ENCODE measurements around the gene SMKR1. TPM values are rescaled to one million over a fixed set of nuclear protein-coding genes. Genes with fewer than 3 reads are reported as not detected.
A peak's percentile ranks its signal among the peaks of the same experiment; 100 is the strongest.

SMKR1 gene
- 0.25 and 0.42 TPM in 2 replicates for polyA plus RNA-seq (2013)

- H3K9me3 ChIP-seq (ENCODE audit: insufficient read depth, low read depth, low read length): peaks cover 2% of the 10 kb centered on the region
- no peak within 1 kb of the TSS for H3K14ac ChIP-seq (ENCODE audit: low read length)
- no peak within 1 kb of the TSS for H2BK120ac ChIP-seq (ENCODE audit: insufficient read depth, low read length, poor library complexity)
- peak within 1 kb of the TSS; percentile 100 for H3K4me2 ChIP-seq (ENCODE audit: low read length)
- H2BK5ac ChIP-seq (ENCODE audit: low read depth, low read length, poor library complexity): no peak within 1 kb of the TSS
- no peak within 1 kb of the TSS for H4K8ac ChIP-seq (ENCODE audit: low read depth, low read length)
- H3K27me3 ChIP-seq (ENCODE audit: insufficient read depth, low read length): peaks cover 10% of the 10 kb centered on the region
- H3K79me2 ChIP-seq (ENCODE audit: control insufficient read depth, insufficient read depth, low read length, poor library complexity): no peaks in the 10 kb centered on the region
- H2AK5ac ChIP-seq (ENCODE audit: low read length): no peak within 1 kb of the TSS
- no peak within 1 kb of the TSS for H3K27ac ChIP-seq (ENCODE audit: low read depth, low read length)
- H3K9ac ChIP-seq (ENCODE audit: low read length): no peak within 1 kb of the TSS
- no peak within 1 kb of the TSS for H3K18ac ChIP-seq (ENCODE audit: low read length)
- H3K79me1 ChIP-seq (ENCODE audit: low read length): peaks cover 3% of the 10 kb centered on the region
- WGBS (ENCODE audit: extremely low coverage, insufficient coverage, insufficient read length): no CpG with 5 or more reads among the region's 89 CpGs
- no peak within 1 kb of the TSS for H4K91ac ChIP-seq (ENCODE audit: low read depth, low read length)
- H3K4ac ChIP-seq (ENCODE audit: low read depth, low read length): no peak within 1 kb of the TSS
- H3K4me3 ChIP-seq (ENCODE audit: low read depth, low read length): peak within 1 kb of the TSS; percentile 81
- H2AFZ ChIP-seq (ENCODE audit: insufficient read depth, low read length, poor library complexity): peak within 1 kb of the TSS; percentile 9
- DNase-seq: peak; percentile 33 to 71
- H3K4me1 ChIP-seq (ENCODE audit: control insufficient read depth in 1 of 2, insufficient read depth in 2 of 2, low read length in 2 of 2): peaks cover 11 to 14% of the 10 kb centered on the region in 2 experiments
- H4K12ac ChIP-seq (ENCODE audit: low read depth, low read length): no peak within 1 kb of the TSS
- H3K23ac ChIP-seq (ENCODE audit: low read length): no peak within 1 kb of the TSS
- no peak within 1 kb of the TSS for H2BK12ac ChIP-seq (ENCODE audit: low read length)
- no peaks in the 10 kb centered on the region for H3K36me3 ChIP-seq (ENCODE audit: control insufficient read depth in 1 of 2, insufficient read depth in 2 of 2, low read length in 2 of 2)
These were observed at the start of gene SMKR1 for GRCh38 chr7:129501760-129502707. Gene SMKR1, plus strand, starts transcription at chr7:129502531. Its CDS starts 294 bp downstream, at chr7:129502825.

- Histone ChIP-seq H3K4me3 (ENCODE audit: low read depth, low read length) (no peak overlapping the region), H2BK5ac (ENCODE audit: low read depth, low read length, poor library complexity) (no peak overlapping the region), H4K8ac (ENCODE audit: low read depth, low read length) (no peak overlapping the region), H3K18ac (ENCODE audit: low read length) (no peak overlapping the region), H4K91ac (ENCODE audit: low read depth, low read length) (no peak overlapping the region), H3K36me3 (ENCODE audit: control insufficient read depth in 1 of 2, insufficient read depth in 2 of 2, low read length in 2 of 2) (peaks cover 0 to 3% of the 10 kb centered on the region in 2 experiments), H2BK120ac (ENCODE audit: insufficient read depth, low read length, poor library complexity) (no peak overlapping the region), H3K4me2 (ENCODE audit: low read length) (no peak overlapping the region), H3K79me2 (ENCODE audit: control insufficient read depth, insufficient read depth, low read length, poor library complexity) (no peaks in the 10 kb centered on the region), H3K14ac (ENCODE audit: low read length) (no peak overlapping the region), H3K27ac (ENCODE audit: low read depth, low read length) (no peak overlapping the region), H3K4me1 (ENCODE audit: control insufficient read depth in 1 of 2, insufficient read depth in 2 of 2, low read length in 2 of 2) (peaks cover 5 to 11% of the 10 kb centered on the region in 2 experiments), H2AK5ac (ENCODE audit: low read length) (no peak overlapping the region), H2BK12ac (ENCODE audit: low read length) (no peak overlapping the region), H4K12ac (ENCODE audit: low read depth, low read length) (no peak overlapping the region), H3K23ac (ENCODE audit: low read length) (no peak overlapping the region), H3K4ac (ENCODE audit: low read depth, low read length) (no peak overlapping the region), H3K27me3 (ENCODE audit: insufficient read depth, low read length) (no peaks in the 10 kb centered on the region), H3K9ac (ENCODE audit: low read length) (no peak overlapping the region), H2AFZ (ENCODE audit: insufficient read depth, low read length, poor library complexity) (no peak overlapping the region), H3K79me1 (ENCODE audit: low read length) (no peaks in the 10 kb centered on the region), H3K9me3 (ENCODE audit: insufficient read depth, low read depth, low read length) (no peaks in the 10 kb centered on the region)
- peak in 1 of 2 donors; percentile 12 for DNase-seq
- WGBS (ENCODE audit: extremely low coverage, insufficient coverage, insufficient read length): no CpG with 5 or more reads among the region's 2 CpGs
These were observed 49.6 kb upstream of the SMKR1 start for GRCh38 chr7:129452589-129453231.

- H4K8ac ChIP-seq (ENCODE audit: low read depth, low read length): no peak overlapping the region
- peak in 1 of 2 donors; percentile 99 for DNase-seq
- H3K4me1 ChIP-seq (ENCODE audit: control insufficient read depth in 1 of 2, insufficient read depth in 2 of 2, low read length in 2 of 2): peaks cover 5 to 11% of the 10 kb centered on the region in 2 experiments
- H2BK5ac ChIP-seq (ENCODE audit: low read depth, low read length, poor library complexity): no peak overlapping the region
- H3K27me3 ChIP-seq (ENCODE audit: insufficient read depth, low read length): no peaks in the 10 kb centered on the region
- no peak overlapping the region for H3K23ac ChIP-seq (ENCODE audit: low read length)
- H2BK12ac ChIP-seq (ENCODE audit: low read length): no peak overlapping the region
- H2BK120ac ChIP-seq (ENCODE audit: insufficient read depth, low read length, poor library complexity): no peak overlapping the region
- H3K14ac ChIP-seq (ENCODE audit: low read length): peak overlapping the region; percentile 7
- H2AK5ac ChIP-seq (ENCODE audit: low read length): no peak overlapping the region
- H3K4ac ChIP-seq (ENCODE audit: low read depth, low read length): peak overlapping the region; percentile 37
- H3K18ac ChIP-seq (ENCODE audit: low read length): no peak overlapping the region
- no peak overlapping the region for H3K27ac ChIP-seq (ENCODE audit: low read depth, low read length)
- H3K9ac ChIP-seq (ENCODE audit: low read length): no peak overlapping the region
- H3K36me3 ChIP-seq (ENCODE audit: control insufficient read depth in 1 of 2, insufficient read depth in 2 of 2, low read length in 2 of 2): peaks cover 0 to 3% of the 10 kb centered on the region in 2 experiments
- no peak overlapping the region for H3K4me3 ChIP-seq (ENCODE audit: low read depth, low read length)
- WGBS (ENCODE audit: extremely low coverage, insufficient coverage, insufficient read length): no CpG with 5 or more reads among the region's 1 CpG
- no peaks in the 10 kb centered on the region for H3K79me2 ChIP-seq (ENCODE audit: control insufficient read depth, insufficient read depth, low read length, poor library complexity)
- no peak overlapping the region for H4K91ac ChIP-seq (ENCODE audit: low read depth, low read length)
- no peak overlapping the region for H3K4me2 ChIP-seq (ENCODE audit: low read length)
- H4K12ac ChIP-seq (ENCODE audit: low read depth, low read length): no peak overlapping the region
- H2AFZ ChIP-seq (ENCODE audit: insufficient read depth, low read length, poor library complexity): no peak overlapping the region
- H3K79me1 ChIP-seq (ENCODE audit: low read length): no peaks in the 10 kb centered on the region
- H3K9me3 ChIP-seq (ENCODE audit: insufficient read depth, low read depth, low read length): no peaks in the 10 kb centered on the region
These were observed 48.7 kb upstream of the SMKR1 start for GRCh38 chr7:129453510-129454248.

GRCh38 chr7:129454249-129454551 is 48.1 kb upstream of the SMKR1 start:
- H3K9ac ChIP-seq (ENCODE audit: low read length): no peak overlapping the region

More at GRCh38 chr7:129454249-129454551, 48.1 kb upstream of the SMKR1 start:
- no peak overlapping the region for H3K4ac ChIP-seq (ENCODE audit: low read depth, low read length)
- no peaks in the 10 kb centered on the region for H3K79me1 ChIP-seq (ENCODE audit: low read length)
- H4K12ac ChIP-seq (ENCODE audit: low read depth, low read length): no peak overlapping the region
- no peak overlapping the region for H2BK120ac ChIP-seq (ENCODE audit: insufficient read depth, low read length, poor library complexity)
- H3K23ac ChIP-seq (ENCODE audit: low read length): no peak overlapping the region
- no peaks in the 10 kb centered on the region for H3K27me3 ChIP-seq (ENCODE audit: insufficient read depth, low read length)
- no peak overlapping the region for H4K8ac ChIP-seq (ENCODE audit: low read depth, low read length)
- no peak overlapping the region for H2AK5ac ChIP-seq (ENCODE audit: low read length)
- H2AFZ ChIP-seq (ENCODE audit: insufficient read depth, low read length, poor library complexity): no peak overlapping the region
- H3K4me2 ChIP-seq (ENCODE audit: low read length): no peak overlapping the region
- H3K79me2 ChIP-seq (ENCODE audit: control insufficient read depth, insufficient read depth, low read length, poor library complexity): no peaks in the 10 kb centered on the region
- H3K27ac ChIP-seq (ENCODE audit: low read depth, low read length): no peak overlapping the region
- H3K4me1 ChIP-seq (ENCODE audit: control insufficient read depth in 1 of 2, insufficient read depth in 2 of 2, low read length in 2 of 2): peaks cover 5 to 11% of the 10 kb centered on the region in 2 experiments
- no peak overlapping the region for H3K4me3 ChIP-seq (ENCODE audit: low read depth, low read length)
- no peaks in the 10 kb centered on the region for H3K9me3 ChIP-seq (ENCODE audit: insufficient read depth, low read depth, low read length)
- peaks cover 0 to 3% of the 10 kb centered on the region in 2 experiments for H3K36me3 ChIP-seq (ENCODE audit: control insufficient read depth in 1 of 2, insufficient read depth in 2 of 2, low read length in 2 of 2)
- peak in 1 of 2 donors; percentile 97 for DNase-seq
- no peak overlapping the region for H2BK5ac ChIP-seq (ENCODE audit: low read depth, low read length, poor library complexity)
- H3K14ac ChIP-seq (ENCODE audit: low read length): no peak overlapping the region
- H4K91ac ChIP-seq (ENCODE audit: low read depth, low read length): no peak overlapping the region
- H2BK12ac ChIP-seq (ENCODE audit: low read length): no peak overlapping the region
- no peak overlapping the region for H3K18ac ChIP-seq (ENCODE audit: low read length)
- WGBS (ENCODE audit: extremely low coverage, insufficient coverage, insufficient read length): no CpG with 5 or more reads among the region's 4 CpGs
